Measurements from ENCODE around the gene VPS8. TPM values are rescaled to one million over a fixed set of nuclear protein-coding genes. Genes with fewer than 3 reads are reported as not detected.

VPS8 gene
- total and polyA plus RNA-seq, 2 of the 13 experiments (the other 11 are each of a cell fraction or from before 2014, with no cell fraction given) = 14.2 to 35.1 TPM

DNA sequence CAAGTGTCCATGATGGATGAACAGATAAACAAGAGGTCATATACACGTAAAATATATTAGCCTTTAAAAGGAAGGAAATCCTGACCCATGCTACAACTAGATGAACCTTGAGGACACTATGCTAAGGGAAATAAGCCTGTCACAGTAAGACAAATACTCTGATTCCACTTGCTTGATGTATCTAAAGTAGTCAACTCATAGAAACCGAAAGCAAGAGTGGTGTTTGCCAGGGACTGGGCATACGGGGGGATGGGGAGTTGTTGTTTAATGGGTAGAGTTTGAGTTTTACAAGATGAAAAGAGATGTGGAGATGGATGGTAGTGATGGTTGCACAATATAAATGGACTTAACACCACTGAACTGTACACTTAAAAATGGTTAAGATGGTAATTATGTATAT, 275.5 kb downstream of the VPS8 start (continued):
- TF ChIP-seq ZNF282 (IDR thresholded peaks at IDR 0.05; ENCODE audit: partially characterized antibody) (no peak), DR1 (CRISPR knock-in tag; IDR thresholded peaks at IDR 0.05) (no peak), ZNF713 (CRISPR knock-in tag; IDR thresholded peaks at IDR 0.05) (no peak)
- TF ChIP-seq, protein P1, sequence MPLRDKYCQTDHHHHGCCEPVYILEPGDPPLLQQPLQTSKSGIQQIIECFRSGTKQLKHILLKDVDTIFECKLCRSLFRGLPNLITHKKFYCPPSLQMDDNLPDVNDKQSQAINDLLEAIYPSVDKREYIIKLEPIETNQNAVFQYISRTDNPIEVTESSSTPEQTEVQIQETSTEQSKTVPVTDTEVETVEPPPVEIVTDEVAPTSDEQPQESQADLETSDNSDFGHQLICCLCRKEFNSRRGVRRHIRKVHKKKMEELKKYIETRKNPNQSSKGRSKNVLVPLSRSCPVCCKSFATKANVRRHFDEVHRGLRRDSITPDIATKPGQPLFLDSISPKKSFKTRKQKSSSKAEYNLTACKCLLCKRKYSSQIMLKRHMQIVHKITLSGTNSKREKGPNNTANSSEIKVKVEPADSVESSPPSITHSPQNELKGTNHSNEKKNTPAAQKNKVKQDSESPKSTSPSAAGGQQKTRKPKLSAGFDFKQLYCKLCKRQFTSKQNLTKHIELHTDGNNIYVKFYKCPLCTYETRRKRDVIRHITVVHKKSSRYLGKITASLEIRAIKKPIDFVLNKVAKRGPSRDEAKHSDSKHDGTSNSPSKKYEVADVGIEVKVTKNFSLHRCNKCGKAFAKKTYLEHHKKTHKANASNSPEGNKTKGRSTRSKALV (CRISPR knock-in tag; IDR thresholded peaks at IDR 0.05) = no peak

DNA sequence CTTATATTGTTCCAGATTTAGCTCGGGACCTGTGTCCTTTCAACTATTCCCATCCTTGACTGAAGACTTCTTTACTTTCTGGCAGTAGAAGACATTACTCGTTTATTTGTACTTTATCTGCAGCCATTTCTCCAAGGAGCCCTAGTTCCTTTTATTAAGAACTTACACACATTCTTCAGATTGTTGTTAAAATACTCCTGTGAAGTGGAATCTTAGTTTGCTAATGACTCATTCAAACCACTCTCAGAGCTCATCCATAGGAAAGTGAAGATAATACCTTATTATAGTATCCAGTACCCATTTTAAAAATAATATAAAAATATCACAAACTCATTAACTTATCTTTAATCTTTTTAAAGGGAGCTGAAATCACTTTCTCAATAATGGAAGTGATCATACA, 277.4 kb downstream of the VPS8 start:
- no peaks in the 10 kb centered on the region; a peak in 1 of 5 replicates for H3K27me3 ChIP-seq (ENCODE audit: control insufficient read depth in 1 of 2, insufficient read depth in 2 of 2, low read length in 2 of 2)
- in situ Hi-C loops (cut with HindIII; ENCODE audit: extremely low pct_ligation_motif_present, low pct_unique_long_range_greater_than_20kb) = no loop called here
- no peak for TF ChIP-seq MXI1 (IDR thresholded peaks at IDR 0.05; ENCODE audit: borderline replicate concordance, low read depth, low read length)
- TF ChIP-seq PAX8 (CRISPR knock-in tag; IDR thresholded peaks at IDR 0.05; ENCODE audit: borderline replicate concordance) = no peak
- TF ChIP-seq NFKBIZ (CRISPR knock-in tag; IDR thresholded peaks at IDR 0.05) = no peak
- TF ChIP-seq GLI4 (CRISPR knock-in tag; IDR thresholded peaks at IDR 0.05; ENCODE audit: borderline replicate concordance) = no peak
- TF ChIP-seq KLF12 (CRISPR knock-in tag; IDR thresholded peaks at IDR 0.05; ENCODE audit: borderline replicate concordance) = no peak
- TF ChIP-seq, protein P2, sequence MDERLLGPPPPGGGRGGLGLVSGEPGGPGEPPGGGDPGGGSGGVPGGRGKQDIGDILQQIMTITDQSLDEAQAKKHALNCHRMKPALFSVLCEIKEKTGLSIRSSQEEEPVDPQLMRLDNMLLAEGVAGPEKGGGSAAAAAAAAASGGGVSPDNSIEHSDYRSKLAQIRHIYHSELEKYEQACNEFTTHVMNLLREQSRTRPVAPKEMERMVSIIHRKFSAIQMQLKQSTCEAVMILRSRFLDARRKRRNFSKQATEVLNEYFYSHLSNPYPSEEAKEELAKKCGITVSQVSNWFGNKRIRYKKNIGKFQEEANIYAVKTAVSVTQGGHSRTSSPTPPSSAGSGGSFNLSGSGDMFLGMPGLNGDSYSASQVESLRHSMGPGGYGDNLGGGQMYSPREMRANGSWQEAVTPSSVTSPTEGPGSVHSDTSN (CRISPR knock-in tag; IDR thresholded peaks at IDR 0.05) = no peak
- no peak for TF ChIP-seq SRSF9 (IDR thresholded peaks at IDR 0.05; ENCODE audit: borderline replicate concordance, insufficient read depth, low read depth, low read length, poor library complexity, severe bottlenecking)
- TF ChIP-seq, protein P3, sequence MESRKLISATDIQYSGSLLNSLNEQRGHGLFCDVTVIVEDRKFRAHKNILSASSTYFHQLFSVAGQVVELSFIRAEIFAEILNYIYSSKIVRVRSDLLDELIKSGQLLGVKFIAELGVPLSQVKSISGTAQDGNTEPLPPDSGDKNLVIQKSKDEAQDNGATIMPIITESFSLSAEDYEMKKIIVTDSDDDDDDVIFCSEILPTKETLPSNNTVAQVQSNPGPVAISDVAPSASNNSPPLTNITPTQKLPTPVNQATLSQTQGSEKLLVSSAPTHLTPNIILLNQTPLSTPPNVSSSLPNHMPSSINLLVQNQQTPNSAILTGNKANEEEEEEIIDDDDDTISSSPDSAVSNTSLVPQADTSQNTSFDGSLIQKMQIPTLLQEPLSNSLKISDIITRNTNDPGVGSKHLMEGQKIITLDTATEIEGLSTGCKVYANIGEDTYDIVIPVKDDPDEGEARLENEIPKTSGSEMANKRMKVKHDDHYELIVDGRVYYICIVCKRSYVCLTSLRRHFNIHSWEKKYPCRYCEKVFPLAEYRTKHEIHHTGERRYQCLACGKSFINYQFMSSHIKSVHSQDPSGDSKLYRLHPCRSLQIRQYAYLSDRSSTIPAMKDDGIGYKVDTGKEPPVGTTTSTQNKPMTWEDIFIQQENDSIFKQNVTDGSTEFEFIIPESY (CRISPR knock-in tag; IDR thresholded peaks at IDR 0.05) = no peak
- TF ChIP-seq, protein P4, sequence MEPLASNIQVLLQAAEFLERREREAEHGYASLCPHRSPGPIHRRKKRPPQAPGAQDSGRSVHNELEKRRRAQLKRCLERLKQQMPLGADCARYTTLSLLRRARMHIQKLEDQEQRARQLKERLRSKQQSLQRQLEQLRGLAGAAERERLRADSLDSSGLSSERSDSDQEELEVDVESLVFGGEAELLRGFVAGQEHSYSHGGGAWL (CRISPR knock-in tag; IDR thresholded peaks at IDR 0.05) = no peak
- TF ChIP-seq, protein P5, sequence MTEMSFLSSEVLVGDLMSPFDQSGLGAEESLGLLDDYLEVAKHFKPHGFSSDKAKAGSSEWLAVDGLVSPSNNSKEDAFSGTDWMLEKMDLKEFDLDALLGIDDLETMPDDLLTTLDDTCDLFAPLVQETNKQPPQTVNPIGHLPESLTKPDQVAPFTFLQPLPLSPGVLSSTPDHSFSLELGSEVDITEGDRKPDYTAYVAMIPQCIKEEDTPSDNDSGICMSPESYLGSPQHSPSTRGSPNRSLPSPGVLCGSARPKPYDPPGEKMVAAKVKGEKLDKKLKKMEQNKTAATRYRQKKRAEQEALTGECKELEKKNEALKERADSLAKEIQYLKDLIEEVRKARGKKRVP (CRISPR knock-in tag; IDR thresholded peaks at IDR 0.05) = no peak
- no peak for TF ChIP-seq ZNF30 (CRISPR knock-in tag; IDR thresholded peaks at IDR 0.05)
- no peak for TF ChIP-seq CEBPB (IDR thresholded peaks at IDR 0.05; ENCODE audit: borderline replicate concordance, low read depth, low read length)

More for the DNA sequence above, 277.4 kb downstream of the VPS8 start:
- Histone ChIP-seq H3K4me2 (ENCODE audit: low read depth, low read length) (no peak overlapping the region), H3K9me3 (ENCODE audit: low read length) (no peaks in the 10 kb centered on the region), H3K4me1 (ENCODE audit: insufficient read depth, low read length) (peaks cover 7% of the 10 kb centered on the region; the same call in 1 of the 2 replicates), H3K79me2 (ENCODE audit: insufficient read depth, low read length) (no peaks in the 10 kb centered on the region), H4K20me1 (ENCODE audit: insufficient read depth, low read length) (no peaks in the 10 kb centered on the region), H3K9ac (ENCODE audit: insufficient read depth, low read depth, low read length) (no peak overlapping the region), H3K4me3 (replicated peaks in 1 of 3; ENCODE audit: insufficient read depth in 1 of 3, low read depth in 2 of 3, low read length in 3 of 3) (no peak overlapping the region), H3K36me3 (replicated peaks in 1 of 2; ENCODE audit: control insufficient read depth in 1 of 2, insufficient read depth in 2 of 2, low read length in 2 of 2) (no peaks in the 10 kb centered on the region), H3K27ac (ENCODE audit: extremely low read length, insufficient read depth, low read length) (no peak overlapping the region), H2AFZ (ENCODE audit: low read length) (no peak overlapping the region)
- ChIA-PET POLR2A (no interaction called here), CTCF (ENCODE audit: low intra/inter-chr PET ratio, low total read pairs) (no interaction called here)
- 42% methylated on average over 2 of the region's 2 CpGs for WGBS (ENCODE audit: low lambda C conversion rate)
- intact Hi-C loops (cut with micrococcal nuclease; ENCODE audit: unreplicated experiment) = no loop called here
- no TSS peak for BruUV-seq (replicated peaks)
- ATAC-seq = no peak
- FAIRE-seq = no peak
- no peak for DNase-seq (ENCODE audit: low spot score)

Measured in HepG2 (cell line).